HCT116 (cell line): Measurements from ENCODE around the gene SRR. TPM values are rescaled to one million over a fixed set of nuclear protein-coding genes. Genes with fewer than 3 reads are reported as not detected.

Source experiments
- ATAC-seq: fragments of 200-7000 bp; cut with Tn5 transposase; 2 replicates; pipeline ENCODE4 v1.9.1; 2020; ENCODE audit warnings: mild to moderate bottlenecking, moderate library complexity
- BruUV-seq: library from RNA; stranded (reverse); fragments of 400-500 nt; replicated peaks from 2 replicates; lab custom pipeline; 2021; lab: Mats Ljungman, UMichigan
- CTCF ChIA-PET: fragments of 300-600 bp; sonication (Branson Sonifier 250); formaldehyde crosslinking; loops from one replicate; lab custom pipeline; 2021; ENCODE audit warnings: antibody characterized with exemption; lab: Charles Lee
- POLR2A ChIA-PET: fragments of 300-600, 350-600 bp; sonication (Branson Sonifier 250); formaldehyde crosslinking; loops from one replicate; lab custom pipeline; 2021; ENCODE audit warnings: antibody characterized with exemption; lab: Charles Lee
- RAD21 ChIA-PET, 2 experiments: fragments of 300-600 bp; sonication (Branson Sonifier 250); formaldehyde crosslinking; loops; one replicate each; lab custom pipeline; 2023; ENCODE audit warnings: low total read pairs in 2 of 2; ENCODE audit not compliant: uncharacterized antibody in 2 of 2, unreplicated experiment in 2 of 2, low non-redundant PET in 1 of 2; lab: Charles Lee
- DNase-seq: peaks from one replicate; pipeline ENCODE4 v3.0.0-alpha.2; 2010; ENCODE audit warnings: low read depth, low spot score
- H2AFZ ChIP-seq: fragments of 200-600 bp; shearing (Covaris generic), sonication (generic); 2 replicates; pipeline ENCODE4 v1.6.1; 2017; ENCODE audit warnings: low read depth, mixed run types, mixed read lengths, antibody characterized with exemption, low read length; ENCODE audit not compliant: poor library complexity, severe bottlenecking
- H3K27ac ChIP-seq: 2 replicates; pipeline ENCODE4 v1.5.1; 2012; ENCODE audit warnings: low read depth, low read length
- H3K27me3 ChIP-seq: fragments of 200-600 bp; sonication (generic); 2 replicates; pipeline ENCODE4 v1.6.1; 2016; ENCODE audit warnings: mixed run types, low read length, mixed read lengths; ENCODE audit not compliant: insufficient read depth
- H3K36me3 ChIP-seq, 2 experiments: fragments of 200-500 bp in 1 of 2; fragments of 200-600 bp in 1 of 2; sonication (Bioruptor generic) in 1 of 2; sonication (generic) in 1 of 2; 2 replicates each; pipeline versions ENCODE4 v1.5.1 to v1.6.1; 2014 to 2016; ENCODE audit warnings: low read length in 2 of 2, inconsistent platforms in 1 of 2, mixed read lengths in 1 of 2, mixed run types in 1 of 2; ENCODE audit not compliant: insufficient read depth in 2 of 2, control insufficient read depth in 1 of 2
- H3K4me1 ChIP-seq, 2 experiments: fragments of 200-600 bp in 1 of 2; sonication (generic) in 1 of 2; 2 replicates each; pipeline versions ENCODE4 v1.5.1 to v1.6.1; 2012 to 2017; ENCODE audit warnings: low read length in 2 of 2, inconsistent platforms in 1 of 2, mild to moderate bottlenecking in 1 of 2, mixed read lengths in 1 of 2, mixed run types in 1 of 2, moderate library complexity in 1 of 2; ENCODE audit not compliant: insufficient read depth in 2 of 2, control insufficient read depth in 1 of 2
- H3K4me2 ChIP-seq: fragments of 200-600 bp; sonication (generic); 2 replicates; pipeline ENCODE4 v1.6.1; 2017; ENCODE audit warnings: mixed run types, low read length, mixed read lengths
- H3K4me3 ChIP-seq, 2 experiments: fragments of 200-600 bp in 1 of 2; sonication (generic) in 1 of 2; replicated peaks in 1 of 2; 2 replicates each; pipeline ENCODE4 v1.5.1; 2011 to 2016; ENCODE audit warnings: low read length in 2 of 2, control low read depth in 1 of 2, low read depth in 1 of 2, mild to moderate bottlenecking in 1 of 2, mixed read lengths in 1 of 2, mixed run types in 1 of 2
- H3K79me2 ChIP-seq: fragments of 200-600 bp; sonication (generic); 2 replicates; pipeline ENCODE4 v1.6.1; 2017; ENCODE audit warnings: mild to moderate bottlenecking, mixed run types, low read length, moderate library complexity, mixed read lengths; ENCODE audit not compliant: insufficient read depth
- H3K9ac ChIP-seq: fragments of 200-600 bp; sonication (generic); 2 replicates; pipeline ENCODE4 v1.6.1; 2016; ENCODE audit warnings: low read length, mixed read lengths
- H3K9me2 ChIP-seq: fragments of 200-600 bp; sonication (generic), shearing (Covaris generic); 2 replicates; pipeline ENCODE4 v1.6.1; 2017; ENCODE audit warnings: mixed run types, mild to moderate bottlenecking, moderate library complexity; ENCODE audit not compliant: insufficient read depth
- H3K9me3 ChIP-seq, 2 experiments: fragments of 200-500 bp in 1 of 2; fragments of 200-600 bp in 1 of 2; sonication (Bioruptor generic) in 1 of 2; sonication (generic) in 1 of 2; 2 replicates each; pipeline ENCODE4 v1.6.1; 2014 to 2017; ENCODE audit warnings: low read length in 2 of 2, mixed read lengths in 2 of 2, inconsistent platforms in 1 of 2, low read depth in 1 of 2, mild to moderate bottlenecking in 1 of 2, mixed run types in 1 of 2, moderate library complexity in 1 of 2; ENCODE audit not compliant: control insufficient read depth in 1 of 2, insufficient read depth in 1 of 2
- H4K20me1 ChIP-seq: fragments of 200-600 bp; sonication (generic), shearing (Covaris generic); 2 replicates; pipeline ENCODE4 v1.6.1; 2017; ENCODE audit warnings: mixed run types, mild to moderate bottlenecking, moderate library complexity; ENCODE audit not compliant: insufficient read depth
- CEBPB ChIP-seq: IDR thresholded peaks from 2 replicates; pipeline ENCODE4 v1.6.1; 2012; ENCODE audit warnings: low read depth
- CTCF ChIP-seq, 3 experiments: fragments of 200-600 bp in 1 of 3; sonication (generic) in 1 of 3; IDR thresholded peaks in 2 of 3; conservative IDR thresholded peaks in 1 of 3; 2 replicates each; pipeline ENCODE4 v1.5.1; 2012 to 2017; ENCODE audit warnings: low read depth in 2 of 3, low read length in 2 of 3, antibody characterized with exemption in 1 of 3, borderline replicate concordance in 1 of 3, control low read depth in 1 of 3, mild to moderate bottlenecking in 1 of 3, mixed read lengths in 1 of 3, mixed run types in 1 of 3, moderate library complexity in 1 of 3; ENCODE audit not compliant: insufficient read depth in 1 of 3
- EGR1 ChIP-seq: IDR thresholded peaks from 2 replicates; pipeline ENCODE4 v1.6.1; 2012; ENCODE audit warnings: low read depth
- EZH2 ChIP-seq: fragments of 200-600 bp; sonication (generic); IDR thresholded peaks from 2 replicates; pipeline ENCODE4 v1.6.1; 2017; ENCODE audit warnings: antibody characterized with exemption, mixed run types
- EZH2phosphoT487 ChIP-seq: fragments of 200-600 bp; IDR thresholded peaks from 2 replicates; pipeline ENCODE4 v1.6.1; 2018; ENCODE audit warnings: antibody characterized with exemption, borderline replicate concordance
- MAX ChIP-seq: IDR thresholded peaks from 2 replicates; pipeline ENCODE4 v1.6.1; 2012
- POLR2A ChIP-seq: IDR thresholded peaks from 2 replicates; pipeline ENCODE4 v1.7.0; 2011; ENCODE audit warnings: borderline replicate concordance; ENCODE audit not compliant: insufficient read depth, insufficient read length; ENCODE audit errors: extremely low read depth
- POLR2AphosphoS5 ChIP-seq: IDR thresholded peaks from 2 replicates; pipeline ENCODE4 v1.6.1; 2011; ENCODE audit warnings: mild to moderate bottlenecking, low read depth, low read length, moderate library complexity
- RAD21 ChIP-seq: IDR thresholded peaks from 2 replicates; pipeline ENCODE4 v1.6.1; 2012; ENCODE audit warnings: low read depth, mild to moderate bottlenecking
- SIN3A ChIP-seq: IDR thresholded peaks from 2 replicates; pipeline ENCODE4 v1.6.1; 2012; ENCODE audit warnings: low read depth
- SRF ChIP-seq: IDR thresholded peaks from 2 replicates; pipeline ENCODE4 v1.6.1; 2012; ENCODE audit warnings: low read depth
- YY1 ChIP-seq: IDR thresholded peaks from 2 replicates; pipeline ENCODE4 v1.6.1; 2011; ENCODE audit warnings: low read length, low read depth, moderate library complexity, mild to moderate bottlenecking; ENCODE audit not compliant: insufficient replicate concordance; ENCODE audit errors: extremely low read depth
- ZFX ChIP-seq: fragments of 450-650 bp; IDR thresholded peaks from 2 replicates; pipeline ENCODE4 v1.6.1; 2017
- intact Hi-C: fragments of 100-400 bp; cut with micrococcal nuclease; formaldehyde crosslinking; loops from 2 replicates; pipeline ENCODE4 v1.10.0; 2022
- total RNA-seq: library from RNA; stranded (reverse); gene quantifications from one replicate; pipeline ENCODE4 v1.2.1, GENCODE V29; 2021; ENCODE audit not compliant: unreplicated experiment
- TF ChIP-seq, protein P1 (sequence below): IDR thresholded peaks from 2 replicates; pipeline ENCODE4 v1.6.1; 2012
- TF ChIP-seq, protein P2 (sequence below): IDR thresholded peaks from 2 replicates; pipeline ENCODE4 v1.6.1; 2011; ENCODE audit warnings: mild to moderate bottlenecking, low read length, moderate library complexity; ENCODE audit not compliant: insufficient replicate concordance; ENCODE audit errors: extremely low read depth

The SRR gene
- total RNA-seq, 1 experiment from 2014 or later, result 15.1 TPM

- BruUV-seq, result no TSS peak
- no peak overlapping the region for H3K9ac ChIP-seq
- DNase-seq (no peak), ATAC-seq (no peak)
- H3K27me3 ChIP-seq, result no peaks in the 10 kb centered on the region
- TF ChIP-seq, protein P1, sequence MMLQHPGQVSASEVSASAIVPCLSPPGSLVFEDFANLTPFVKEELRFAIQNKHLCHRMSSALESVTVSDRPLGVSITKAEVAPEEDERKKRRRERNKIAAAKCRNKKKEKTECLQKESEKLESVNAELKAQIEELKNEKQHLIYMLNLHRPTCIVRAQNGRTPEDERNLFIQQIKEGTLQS, result no peak
- TF ChIP-seq ZFX, result no peak
- no peak for TF ChIP-seq CTCF (IDR thresholded peaks at IDR 0.05 in 2 of 3, conservative IDR thresholded peaks at IDR 0.05 in 1 of 3; ENCODE audit: borderline replicate concordance in 1 of 3, insufficient read depth in 1 of 3, low read depth in 2 of 3, low read length in 2 of 3)
- TF ChIP-seq POLR2AphosphoS5, result no peak
- TF ChIP-seq YY1, result no peak
- no peak for TF ChIP-seq EZH2
- TF ChIP-seq RAD21, result no peak
- TF ChIP-seq, protein P2, sequence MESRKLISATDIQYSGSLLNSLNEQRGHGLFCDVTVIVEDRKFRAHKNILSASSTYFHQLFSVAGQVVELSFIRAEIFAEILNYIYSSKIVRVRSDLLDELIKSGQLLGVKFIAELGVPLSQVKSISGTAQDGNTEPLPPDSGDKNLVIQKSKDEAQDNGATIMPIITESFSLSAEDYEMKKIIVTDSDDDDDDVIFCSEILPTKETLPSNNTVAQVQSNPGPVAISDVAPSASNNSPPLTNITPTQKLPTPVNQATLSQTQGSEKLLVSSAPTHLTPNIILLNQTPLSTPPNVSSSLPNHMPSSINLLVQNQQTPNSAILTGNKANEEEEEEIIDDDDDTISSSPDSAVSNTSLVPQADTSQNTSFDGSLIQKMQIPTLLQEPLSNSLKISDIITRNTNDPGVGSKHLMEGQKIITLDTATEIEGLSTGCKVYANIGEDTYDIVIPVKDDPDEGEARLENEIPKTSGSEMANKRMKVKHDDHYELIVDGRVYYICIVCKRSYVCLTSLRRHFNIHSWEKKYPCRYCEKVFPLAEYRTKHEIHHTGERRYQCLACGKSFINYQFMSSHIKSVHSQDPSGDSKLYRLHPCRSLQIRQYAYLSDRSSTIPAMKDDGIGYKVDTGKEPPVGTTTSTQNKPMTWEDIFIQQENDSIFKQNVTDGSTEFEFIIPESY, result no peak
- TF ChIP-seq SIN3A, result no peak
- TF ChIP-seq MAX, result no peak
- TF ChIP-seq EGR1, result no peak
- no peak for TF ChIP-seq EZH2phosphoT487
- TF ChIP-seq CEBPB, result no peak
- no peak for TF ChIP-seq SRF
- no peak for TF ChIP-seq POLR2A
- no peak overlapping the region for H3K27ac ChIP-seq
- no peak overlapping the region for H3K4me2 ChIP-seq
- no peaks in the 10 kb centered on the region for H3K9me2 ChIP-seq
- H3K4me1 ChIP-seq, result peaks cover 0 to under 1% of the 10 kb centered on the region in 2 experiments; a peak in 1 of 4 replicates
- no peaks in the 10 kb centered on the region for H3K9me3 ChIP-seq
- ChIA-PET CTCF (no interaction called here), RAD21 (no interaction called here), POLR2A (no interaction called here)
- no peaks in the 10 kb centered on the region for H4K20me1 ChIP-seq
- no peak overlapping the region for H3K4me3 ChIP-seq
- no peak overlapping the region for H2AFZ ChIP-seq
- H3K79me2 ChIP-seq, result no peaks in the 10 kb centered on the region
- intact Hi-C loops, result no loop called here
- H3K36me3 ChIP-seq, result no peaks in the 10 kb centered on the region; a peak in 2 of 4 replicates
Measured at GRCh38 chr17:2267354-2267753, 36.4 kb upstream of the SRR start.
